Skeletal muscle cell (primary cell): ENCODE data around the gene MUC2.

Experiments
- DNase-seq: peaks from one replicate; pipeline ENCODE4 v3.0.0-alpha.2; 2010; ENCODE audit warnings: low read depth
- H3K4me3 ChIP-seq: 2 replicates; pipeline ENCODE4 v1.5.1; 2011; ENCODE audit warnings: low read depth, mild to moderate bottlenecking, control low read depth, low read length, moderate library complexity

The MUC2 gene

GRCh38 chr11:1074244-1075221 is at the start of gene MUC2:
MUC2 (plus strand) TSS chr11:1074874.
- H3K4me3 ChIP-seq, result no peak within 1 kb of the TSS
- no peak for DNase-seq

- no peak overlapping the region for H3K4me3 ChIP-seq
- DNase-seq, result no peak
Observed at GRCh38 chr11:1025410-1026162, 49.1 kb upstream of the MUC2 start.

GRCh38 chr11:1026163-1026450 is 48.6 kb upstream of the MUC2 start:
- no peak overlapping the region for H3K4me3 ChIP-seq
- no peak for DNase-seq

GRCh38 chr11:1026641-1027482 is 47.8 kb upstream of the MUC2 start:
- no peak for DNase-seq
- no peak overlapping the region for H3K4me3 ChIP-seq

GRCh38 chr11:1027483-1028290 is 47.0 kb upstream of the MUC2 start:
- no peak for DNase-seq
- no peak overlapping the region for H3K4me3 ChIP-seq

- H3K4me3 ChIP-seq, result no peak overlapping the region
- no peak for DNase-seq
Observed at GRCh38 chr11:1028291-1028540, 46.5 kb upstream of the MUC2 start.

GRCh38 chr11:1028616-1029015 is 46.1 kb upstream of the MUC2 start:
- no peak for DNase-seq
- H3K4me3 ChIP-seq, result no peak overlapping the region

- no peak for DNase-seq
- no peak overlapping the region for H3K4me3 ChIP-seq
Observed at GRCh38 chr11:1029051-1029450, 45.6 kb upstream of the MUC2 start.

- no peak for DNase-seq
- H3K4me3 ChIP-seq, result no peak overlapping the region
Observed at GRCh38 chr11:1029654-1030053, 45.0 kb upstream of the MUC2 start.

- H3K4me3 ChIP-seq, result no peak overlapping the region
- no peak for DNase-seq
Observed at GRCh38 chr11:1030086-1030485, 44.6 kb upstream of the MUC2 start.

- no peak for DNase-seq
- H3K4me3 ChIP-seq, result no peak overlapping the region
Observed at GRCh38 chr11:1030556-1030955, 44.1 kb upstream of the MUC2 start.

GRCh38 chr11:1031121-1031899 is 43.4 kb upstream of the MUC2 start:
- DNase-seq, result no peak
- H3K4me3 ChIP-seq, result no peak overlapping the region

- no peak overlapping the region for H3K4me3 ChIP-seq
- no peak for DNase-seq
Observed at GRCh38 chr11:1032310-1032891, 42.3 kb upstream of the MUC2 start.

GRCh38 chr11:1033016-1033798 is 41.5 kb upstream of the MUC2 start:
- H3K4me3 ChIP-seq, result no peak overlapping the region
- no peak for DNase-seq

- DNase-seq, result no peak
- H3K4me3 ChIP-seq, result no peak overlapping the region
Observed at GRCh38 chr11:1034001-1034400, 40.7 kb upstream of the MUC2 start.

GRCh38 chr11:1034456-1035295 is 40.0 kb upstream of the MUC2 start:
- no peak overlapping the region for H3K4me3 ChIP-seq
- no peak for DNase-seq
